K562 (cell line): ENCODE results near the gene ROPN1L. TPM values are rescaled to one million over a fixed set of nuclear protein-coding genes. Genes with fewer than 3 reads are reported as not detected.

ENCODE experiments used
- BRD9 ChIP-seq: fragments of 450-650 bp; IDR thresholded peaks from 2 replicates; pipeline ENCODE4 v1.6.1; 2018; ENCODE audit warnings: low read depth; ENCODE audit not compliant: partially characterized antibody
- CAMTA2 ChIP-seq: fragments of 250-450 bp; sonication (Bioruptor Pico); conservative IDR thresholded peaks from 2 replicates; pipeline ENCODE4 v1.5.1; 2022
- CTBP1 ChIP-seq: fragments of 450-650 bp; IDR thresholded peaks from 2 replicates; pipeline ENCODE4 v1.6.1; 2016; ENCODE audit warnings: borderline replicate concordance
- FIP1L1 ChIP-seq: fragments of 200-400 bp; formaldehyde crosslinking; IDR thresholded peaks from 2 replicates; pipeline ENCODE4 v1.6.1; 2018; ENCODE audit warnings: mild to moderate bottlenecking, low read depth, low read length; ENCODE audit not compliant: poor library complexity, severe bottlenecking
- FOSL1 ChIP-seq: fragments of 200-800 bp; sonication (Bioruptor generic); conservative IDR thresholded peaks from 2 replicates; pipeline ENCODE4 v1.6.1; 2016; ENCODE audit warnings: missing genetic modification characterization, missing compliant biosample characterization
- FOXO4 ChIP-seq: fragments of 450-650 bp; formaldehyde crosslinking; IDR thresholded peaks from 2 replicates; pipeline ENCODE4 v1.4.0; 2020; ENCODE audit warnings: mild to moderate bottlenecking, moderate library complexity
- HNRNPH1 ChIP-seq: fragments of 200-400 bp; formaldehyde crosslinking; optimal IDR thresholded peaks from 2 replicates; pipeline ENCODE3; 2017; ENCODE audit warnings: low read depth, mild to moderate bottlenecking, low read length, moderate library complexity
- MAFG ChIP-seq: fragments of 450-650 bp; conservative IDR thresholded peaks from 2 replicates; pipeline ENCODE4 v1.6.1; 2016; ENCODE audit warnings: missing genetic modification characterization, missing compliant biosample characterization
- PBX2 ChIP-seq, 2 experiments: IDR thresholded peaks in 1 of 2; conservative IDR thresholded peaks in 1 of 2; 2 replicates each; pipeline ENCODE4 v1.6.1; 2016; ENCODE audit warnings: low read depth in 2 of 2, mild to moderate bottlenecking in 1 of 2, missing compliant biosample characterization in 1 of 2, missing genetic modification characterization in 1 of 2, moderate library complexity in 1 of 2
- POLR2A ChIP-seq: fragments of 450-650 bp; conservative IDR thresholded peaks from 2 replicates; pipeline ENCODE4 v1.6.1; 2016
- POLR2AphosphoS2 ChIP-seq: IDR thresholded peaks from 2 replicates; pipeline ENCODE4 v1.6.1; 2012; ENCODE audit warnings: low read length, improper control_type of control experiment
- POLR2B ChIP-seq: fragments of 450-650 bp; IDR thresholded peaks from 2 replicates; pipeline ENCODE4 v1.6.1; 2018; ENCODE audit warnings: low read depth; ENCODE audit not compliant: partially characterized antibody
- RBM15 ChIP-seq: fragments of 200-400 bp; formaldehyde crosslinking; IDR thresholded peaks from 2 replicates; pipeline ENCODE4 v1.6.1; 2018; ENCODE audit warnings: mild to moderate bottlenecking, low read length, moderate library complexity; ENCODE audit not compliant: insufficient read depth
- RUNX1 ChIP-seq: sonication (generic); IDR thresholded peaks from 2 replicates; pipeline ENCODE4 v1.6.1; 2016; ENCODE audit warnings: antibody characterized with exemption, low read depth
- SNAPC5 ChIP-seq: fragments of 250-450 bp; sonication (Bioruptor Pico); IDR thresholded peaks from 2 replicates; pipeline ENCODE4 v1.8.0; 2021; ENCODE audit warnings: moderate library complexity, mild to moderate bottlenecking, inconsistent platforms
- ZBTB2 ChIP-seq: fragments of 450-650 bp; IDR thresholded peaks from 2 replicates; pipeline ENCODE4 v1.6.1; 2016; ENCODE audit warnings: antibody characterized with exemption
- ZNF12 ChIP-seq: sonication (generic); formaldehyde crosslinking; IDR thresholded peaks from 2 replicates; pipeline ENCODE4 v1.4.0; 2020; ENCODE audit warnings: mild to moderate bottlenecking, missing genetic modification reagents
- ZNF165 ChIP-seq: fragments of 250-450 bp; sonication (Bioruptor Pico); IDR thresholded peaks from 2 replicates; pipeline ENCODE4 v1.4.0; 2020; ENCODE audit warnings: borderline replicate concordance
- ZNF324 ChIP-seq: fragments of 250-450 bp; sonication (Bioruptor Pico); IDR thresholded peaks from 2 replicates; pipeline ENCODE4 v1.4.0; 2020; ENCODE audit warnings: mild to moderate bottlenecking
- ZNF511 ChIP-seq: sonication (generic); formaldehyde crosslinking; IDR thresholded peaks from 2 replicates; pipeline ENCODE4 v1.8.0; 2022; ENCODE audit warnings: mild to moderate bottlenecking, missing genetic modification reagents
- polyA plus RNA-seq, 8 experiments: library from polyadenylated mRNA; depleted of rRNA in 4 of 8; stranded (reverse) in 5 of 8; unstranded in 3 of 8; fragments of >200 nt; fragmentation: Nextera tagmentation in 2 of 8; fragmentation: Illumina TruSeq in 1 of 8; extraction: Ambion mirVana in 2 of 8; extraction: Trizol in 1 of 8; gene quantifications; 2 replicates each; pipeline versions ENCODE4 v1.2.1 to v1.2.3, GENCODE V29; 2011 to 2014; ENCODE audit warnings: inconsistent platforms in 1 of 8, missing spikeins in 1 of 8
- total RNA-seq, 7 experiments: library from RNA; depleted of rRNA in 6 of 7; stranded (reverse); fragments of >200 nt in 6 of 7; fragmentation: Illumina TruSeq in 2 of 7; extraction: Trizol in 2 of 7; gene quantifications; 2 replicates each; pipeline versions ENCODE4 v1.2.1 to v1.2.3, GENCODE V29; 2011 to 2021; ENCODE audit warnings: low replicate concordance in 1 of 7

The ROPN1L gene
- total and polyA plus RNA-seq, 9 of the 15 experiments (the other 6 are each of a cell fraction or from before 2014, with no cell fraction given) = 0.04 to 0.85 (median 0.24) TPM; not detected in 3

- TF ChIP-seq ZNF511 (CRISPR knock-in tag) (0 out of 2 replicates have a peak, but pooled peaks have one; percentile 29), ZBTB2 (no peak), POLR2AphosphoS2 (peak; percentile 28; the same call in 1 of the 2 replicates), FOSL1 (tag) (no peak), RUNX1 (no peak), PBX2 (CRISPR knock-in tag; IDR thresholded peaks at IDR 0.05; ENCODE audit: low read depth) (no peak), PBX2 (tag; conservative IDR thresholded peaks at IDR 0.05; ENCODE audit: low read depth) (no peak), SNAPC5 (no peak), CTBP1 (no peak), BRD9 (no peak), FIP1L1 (no peak), FOXO4 (CRISPR knock-in tag) (0 out of 2 replicates have a peak, but pooled peaks have one; percentile 55), CAMTA2 (CRISPR knock-in tag) (no peak), POLR2B (peak; percentile 44), ZNF324 (CRISPR knock-in tag) (no peak), ZNF165 (no peak), POLR2A (peak; percentile 51; the same call in 1 of the 2 replicates), HNRNPH1 (no peak), RBM15 (no peak), MAFG (peak; percentile 93), ZNF12 (CRISPR knock-in tag) (no peak)
These were observed 1.2 kb upstream of the ROPN1L start (continued) for GRCh38 chr5:10440367-10440990.
